ENCODE data around the gene SPATA7. TPM values are rescaled to one million over a fixed set of nuclear protein-coding genes. Genes with fewer than 3 reads are reported as not detected.

The SPATA7 gene
- total and polyA plus RNA-seq, 2 experiments from 2014 or later = 16.5 to 17.8 TPM

- Histone ChIP-seq H3K27ac (ENCODE audit: low read depth) (no peak overlapping the region), H3K9me2 (ENCODE audit: insufficient read depth) (no peaks in the 10 kb centered on the region), H3K4me2 (no peak overlapping the region), H3K4me1 (ENCODE audit: insufficient read depth) (peaks cover 8% of the 10 kb centered on the region), H3K27me3 (ENCODE audit: insufficient read depth) (no peaks in the 10 kb centered on the region), H4K20me1 (replicated peaks; ENCODE audit: insufficient read depth) (no peaks in the 10 kb centered on the region), H3K79me2 (replicated peaks; ENCODE audit: insufficient read depth) (0 out of 2 replicates have a peak, but pooled peaks cover 10% of the 10 kb centered on the region), H3K36me3 (ENCODE audit: insufficient read depth) (no peaks in the 10 kb centered on the region), H2AFZ (no peak overlapping the region), H3F3A (replicated peaks; ENCODE audit: low read depth) (no peaks in the 10 kb centered on the region), H3K4me3 (no peak overlapping the region)
- Mint-ChIP-seq H3K4me1 (peaks cover 5% of the 10 kb centered on the region; the same call in 1 of the 3 replicates), H3K4me3 (no peak overlapping the region), H3K36me3 (ENCODE audit: low read depth) (no peaks in the 10 kb centered on the region), H3K9me3 (no peaks in the 10 kb centered on the region), H3K27me3 (ENCODE audit: insufficient read depth, low read depth, poor library complexity) (peaks cover 10% of the 10 kb centered on the region), H3K27ac (peak overlapping the region; percentile 5; the same call in 1 of the 2 replicates)
- no peak for ATAC-seq
- no peak for TF ChIP-seq ETS1 (IDR thresholded peaks at IDR 0.05)
- no peak for DNase-seq (ENCODE audit: low spot score)
Measured at GRCh38 chr14:88388741-88389282, 3.4 kb downstream of the SPATA7 start.

DNA sequence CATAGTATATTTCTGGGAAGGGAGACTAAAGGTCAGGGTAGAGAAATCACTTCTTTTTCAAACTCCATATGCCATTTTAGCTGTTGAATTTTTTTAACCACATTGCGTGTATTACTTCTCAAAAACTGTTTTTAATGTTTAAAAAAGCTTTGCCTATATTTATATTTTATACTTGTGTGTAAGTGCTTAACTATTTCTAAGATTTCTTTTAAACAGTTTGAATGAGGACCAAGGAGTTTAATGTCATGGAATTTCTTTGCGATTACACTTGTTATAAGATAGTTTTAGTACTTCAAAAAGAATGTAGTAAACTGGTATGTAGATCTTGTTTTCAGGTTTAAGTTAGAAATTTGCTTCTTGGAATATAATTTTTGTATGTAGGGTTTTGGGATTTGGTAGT is 7.2 kb downstream of the SPATA7 start:
- H3K27ac Mint-ChIP-seq = no peak overlapping the region
- no peak overlapping the region for H3K27ac ChIP-seq (ENCODE audit: low read depth)
- no peaks in the 10 kb centered on the region for H3K79me2 ChIP-seq (replicated peaks; ENCODE audit: insufficient read depth)
- no peak for ATAC-seq
- H3K4me3 ChIP-seq = no peak overlapping the region
- no peaks in the 10 kb centered on the region; the same call in 2 of the 3 replicates for H3K9me3 Mint-ChIP-seq
- no peak for TF ChIP-seq REST (IDR thresholded peaks at IDR 0.05; ENCODE audit: unreplicated experiment)
- TF ChIP-seq CREB1 (CRISPR knock-in tag; IDR thresholded peaks at IDR 0.05; ENCODE audit: low read depth) = no peak
- no peak for TF ChIP-seq JUNB (IDR thresholded peaks at IDR 0.05; ENCODE audit: unreplicated experiment)
- no peak for TF ChIP-seq ZNF114 (CRISPR knock-in tag; IDR thresholded peaks at IDR 0.05)
- no peak for TF ChIP-seq POLR2AphosphoS5 (IDR thresholded peaks at IDR 0.05; ENCODE audit: low read depth)
- no peaks in the 10 kb centered on the region for H3K36me3 ChIP-seq (ENCODE audit: insufficient read depth)
- no peaks in the 10 kb centered on the region for H3K4me1 ChIP-seq (ENCODE audit: insufficient read depth)
- no peak for DNase-seq (ENCODE audit: low spot score)
- H3K27me3 Mint-ChIP-seq (ENCODE audit: insufficient read depth, low read depth, poor library complexity) = no peaks in the 10 kb centered on the region
- no peak overlapping the region for H3K4me2 ChIP-seq
- H3K4me3 Mint-ChIP-seq = no peak overlapping the region
- no peaks in the 10 kb centered on the region for H3K27me3 ChIP-seq (ENCODE audit: insufficient read depth)
- H3K9me2 ChIP-seq (ENCODE audit: insufficient read depth) = no peaks in the 10 kb centered on the region
- no peaks in the 10 kb centered on the region for H3K4me1 Mint-ChIP-seq
- peaks cover 11% of the 10 kb centered on the region; the same call in 2 of the 3 replicates for H3K36me3 Mint-ChIP-seq (ENCODE audit: low read depth)
- no peaks in the 10 kb centered on the region for H4K20me1 ChIP-seq (replicated peaks; ENCODE audit: insufficient read depth)
- H3F3A ChIP-seq (replicated peaks; ENCODE audit: low read depth) = no peaks in the 10 kb centered on the region
- H2AFZ ChIP-seq = no peak overlapping the region

Data from GM23338 (cell line).